K562 (cell line): ENCODE results near the gene CCDC71L. TPM values are rescaled to one million over a fixed set of nuclear protein-coding genes. Genes with fewer than 3 reads are reported as not detected.

Source experiments
- CBFA2T3 ChIP-seq: fragments of 450-650 bp; IDR thresholded peaks from 2 replicates; pipeline ENCODE4 v1.6.1; 2017
- DMBX1 ChIP-seq: fragments of 250-450 bp; sonication (Bioruptor Pico); IDR thresholded peaks from 2 replicates; pipeline ENCODE4 v1.8.0; 2022; ENCODE audit warnings: inconsistent platforms, mild to moderate bottlenecking, moderate library complexity, borderline replicate concordance
- FOXM1 ChIP-seq, 2 experiments: fragments of 450-650 bp in 1 of 2; sonication (generic) in 1 of 2; formaldehyde crosslinking in 1 of 2; IDR thresholded peaks; 2 replicates each; pipeline versions ENCODE4 v1.6.1 to v1.9.0; 2017 to 2022; ENCODE audit warnings: low read depth in 2 of 2, mild to moderate bottlenecking in 2 of 2, missing genetic modification reagents in 1 of 2, moderate library complexity in 1 of 2
- GABPA ChIP-seq: fragments of 200-800 bp; sonication (Bioruptor generic); conservative IDR thresholded peaks from 2 replicates; pipeline ENCODE4 v1.6.1; 2016; ENCODE audit warnings: low read depth, missing genetic modification characterization, missing compliant biosample characterization
- GATA2 ChIP-seq: sonication (generic); formaldehyde crosslinking; IDR thresholded peaks from 2 replicates; pipeline ENCODE4 v1.4.0; 2020; ENCODE audit warnings: mild to moderate bottlenecking, missing genetic modification reagents
- HLTF ChIP-seq: fragments of 450-650 bp; IDR thresholded peaks from 2 replicates; pipeline ENCODE4 v1.6.1; 2016
- MYC ChIP-seq, 2 experiments: fragments of 250-450 bp in 1 of 2; sonication (Bioruptor Pico) in 1 of 2; IDR thresholded peaks; 2 replicates each; pipeline versions ENCODE4 v1.5.1 to v1.6.1; 2012 to 2021; ENCODE audit warnings: low read depth in 2 of 2, borderline replicate concordance in 1 of 2, improper control_type of control experiment in 1 of 2, low read length in 1 of 2, mild to moderate bottlenecking in 1 of 2, moderate library complexity in 1 of 2
- NCOA1 ChIP-seq: fragments of 450-650 bp; IDR thresholded peaks from 2 replicates; pipeline ENCODE4 v1.6.1; 2016; ENCODE audit warnings: low read depth
- SMARCA5 ChIP-seq: fragments of 450-650 bp; IDR thresholded peaks from 2 replicates; pipeline ENCODE4 v1.6.1; 2016
- ZNF23 ChIP-seq: fragments of 250-450 bp; sonication (Bioruptor Pico); IDR thresholded peaks from 2 replicates; pipeline ENCODE4 v1.4.0; 2020; ENCODE audit warnings: mild to moderate bottlenecking
- polyA plus RNA-seq, 8 experiments: library from polyadenylated mRNA; depleted of rRNA in 4 of 8; stranded (reverse) in 5 of 8; unstranded in 3 of 8; fragments of >200 nt; fragmentation: Nextera tagmentation in 2 of 8; fragmentation: Illumina TruSeq in 1 of 8; extraction: Ambion mirVana in 2 of 8; extraction: Trizol in 1 of 8; gene quantifications; 2 replicates each; pipeline versions ENCODE4 v1.2.1 to v1.2.3, GENCODE V29; 2011 to 2014; ENCODE audit warnings: inconsistent platforms in 1 of 8, missing spikeins in 1 of 8
- total RNA-seq, 7 experiments: library from RNA; depleted of rRNA in 6 of 7; stranded (reverse); fragments of >200 nt in 6 of 7; fragmentation: Illumina TruSeq in 2 of 7; extraction: Trizol in 2 of 7; gene quantifications; 2 replicates each; pipeline versions ENCODE4 v1.2.1 to v1.2.3, GENCODE V29; 2011 to 2021; ENCODE audit warnings: low replicate concordance in 1 of 7
- TF ChIP-seq, protein P1 (sequence below): fragments of 250-450 bp; sonication (Bioruptor Pico); IDR thresholded peaks from 2 replicates; pipeline ENCODE4 v1.5.0; 2021; ENCODE audit warnings: mild to moderate bottlenecking, moderate library complexity
- TF ChIP-seq, protein P2 (sequence below), 2 experiments: IDR thresholded peaks in 1 of 2; conservative IDR thresholded peaks in 1 of 2; 2 replicates each; pipeline ENCODE4 v1.6.1; 2016; ENCODE audit warnings: low read depth in 2 of 2, mild to moderate bottlenecking in 1 of 2, missing compliant biosample characterization in 1 of 2, missing genetic modification characterization in 1 of 2, moderate library complexity in 1 of 2
- TF ChIP-seq, protein P3 (sequence below), 2 experiments: fragments of 450-650 bp in 1 of 2; sonication (generic) in 1 of 2; formaldehyde crosslinking in 1 of 2; IDR thresholded peaks in 1 of 2; conservative IDR thresholded peaks in 1 of 2; 2 replicates each; pipeline versions ENCODE4 v1.6.1 to v1.8.1; 2016 to 2023; ENCODE audit warnings: mild to moderate bottlenecking in 2 of 2, moderate library complexity in 2 of 2, inconsistent platforms in 1 of 2, missing genetic modification reagents in 1 of 2
- TF ChIP-seq, protein P4 (sequence below): fragments of 450-650 bp; IDR thresholded peaks from 2 replicates; pipeline ENCODE4 v1.6.1; 2016

CCDC71L gene
- total and polyA plus RNA-seq, 9 of the 15 experiments (the other 6 are each of a cell fraction or from before 2014, with no cell fraction given), result 5.7 to 108 (median 25.4) TPM

DNA sequence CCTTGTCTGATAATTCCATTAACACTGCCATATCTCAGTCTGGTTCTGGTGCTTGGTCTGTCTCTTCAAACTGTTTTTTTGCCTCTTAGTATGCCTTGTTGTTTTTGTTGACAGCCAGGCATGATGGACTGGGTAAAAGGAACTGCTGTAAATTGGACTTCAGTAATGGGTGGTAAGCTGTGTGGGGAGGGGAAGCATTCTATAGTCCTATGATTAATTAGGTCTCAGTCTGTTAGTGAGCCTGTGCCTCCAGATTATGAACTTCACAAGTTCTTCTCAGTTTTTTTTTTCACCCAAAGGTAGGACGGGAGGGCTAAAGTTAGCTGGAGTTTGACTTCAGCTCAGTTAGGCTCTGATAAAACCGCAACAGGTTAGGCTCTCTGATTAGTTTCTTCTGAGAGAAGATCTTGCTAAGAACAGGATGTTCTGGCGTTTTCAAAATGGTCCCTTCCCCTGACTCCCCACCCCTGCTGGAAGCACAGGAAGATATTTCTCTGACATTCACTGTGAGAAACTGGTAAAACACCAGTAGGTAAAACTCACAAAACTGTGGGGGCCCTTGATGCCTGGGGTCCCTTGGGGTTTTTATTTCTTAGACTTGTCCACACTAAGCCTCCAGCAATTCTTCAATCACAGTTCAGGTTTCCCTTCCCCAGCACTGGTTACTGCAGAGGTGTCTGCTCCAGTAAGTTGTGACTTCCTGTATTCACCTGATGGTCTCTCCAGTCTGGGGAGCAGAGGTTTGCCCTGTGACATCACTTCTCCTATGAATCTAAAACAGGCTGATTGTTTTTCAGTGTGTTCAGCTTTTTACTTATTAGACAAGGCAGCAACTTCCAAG, 43.3 kb upstream of the CCDC71L start (continued):
- TF ChIP-seq, protein P1, sequence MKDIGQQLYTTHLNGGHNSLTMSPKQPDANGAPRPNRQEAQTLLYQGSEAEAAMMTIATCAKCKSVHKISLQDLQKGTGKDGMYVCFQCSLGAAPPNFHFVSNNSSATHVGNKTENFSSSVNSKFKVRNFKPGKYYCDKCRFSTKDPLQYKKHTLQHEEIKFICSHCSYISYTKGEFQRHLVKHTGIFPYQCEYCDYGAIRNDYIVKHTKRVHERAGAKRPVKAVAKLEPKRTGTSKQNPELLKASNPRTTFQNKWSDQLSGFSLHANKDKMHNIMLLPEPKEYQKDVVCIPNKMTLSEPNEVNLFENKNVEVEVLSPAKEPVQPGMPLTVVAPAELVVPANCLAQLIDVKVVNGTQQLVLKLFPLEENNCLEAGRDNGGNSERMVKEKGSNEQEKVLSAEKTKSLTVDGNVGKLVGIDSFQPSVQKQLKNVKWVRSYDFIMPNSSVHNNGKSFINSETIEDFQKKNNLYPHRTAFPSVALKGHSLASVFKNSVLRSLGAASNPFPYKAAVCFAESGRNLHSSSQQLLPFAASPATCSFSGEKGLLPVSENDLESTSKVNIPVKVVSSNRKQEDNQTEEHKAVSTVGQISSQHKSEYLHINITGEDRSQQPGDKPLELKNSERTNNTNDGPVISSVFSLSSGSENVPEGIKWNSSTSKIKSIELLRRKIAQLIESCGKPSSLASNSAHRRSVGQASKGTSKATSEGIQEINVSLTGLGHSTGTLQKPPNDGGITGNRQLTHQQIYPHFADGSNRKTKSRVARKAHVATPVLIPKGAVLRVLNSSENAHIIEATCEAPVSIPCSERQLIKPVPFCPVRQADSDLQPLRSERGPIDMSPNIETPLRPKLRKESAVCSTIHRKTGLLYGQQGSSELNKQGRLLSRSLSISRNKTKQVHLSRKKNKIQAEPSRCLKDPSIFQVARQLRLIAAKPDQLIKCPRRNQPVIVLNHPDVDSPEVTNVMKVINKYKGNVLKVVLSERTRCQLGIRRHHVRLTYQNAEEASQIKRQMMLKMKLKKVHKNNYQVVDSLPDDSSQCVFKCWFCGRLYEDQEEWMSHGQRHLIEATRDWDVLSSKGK (CRISPR knock-in tag), result no peak
- TF ChIP-seq ZNF23 (CRISPR knock-in tag), result no peak
- TF ChIP-seq, protein P2, sequence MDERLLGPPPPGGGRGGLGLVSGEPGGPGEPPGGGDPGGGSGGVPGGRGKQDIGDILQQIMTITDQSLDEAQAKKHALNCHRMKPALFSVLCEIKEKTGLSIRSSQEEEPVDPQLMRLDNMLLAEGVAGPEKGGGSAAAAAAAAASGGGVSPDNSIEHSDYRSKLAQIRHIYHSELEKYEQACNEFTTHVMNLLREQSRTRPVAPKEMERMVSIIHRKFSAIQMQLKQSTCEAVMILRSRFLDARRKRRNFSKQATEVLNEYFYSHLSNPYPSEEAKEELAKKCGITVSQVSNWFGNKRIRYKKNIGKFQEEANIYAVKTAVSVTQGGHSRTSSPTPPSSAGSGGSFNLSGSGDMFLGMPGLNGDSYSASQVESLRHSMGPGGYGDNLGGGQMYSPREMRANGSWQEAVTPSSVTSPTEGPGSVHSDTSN (CRISPR knock-in tag; IDR thresholded peaks at IDR 0.05; ENCODE audit: low read depth), result no peak
- TF ChIP-seq, protein P2 (tag; conservative IDR thresholded peaks at IDR 0.05; ENCODE audit: low read depth), result peak; percentile 73
- peak; percentile 15; the same call in 1 of the 2 replicates for TF ChIP-seq GABPA (tag)
- no peak for TF ChIP-seq SMARCA5
- TF ChIP-seq HLTF, result no peak
- peak; percentile 15; the same call in 1 of the 2 replicates for TF ChIP-seq GATA2 (CRISPR knock-in tag)
- TF ChIP-seq FOXM1 (IDR thresholded peaks at IDR 0.05; ENCODE audit: low read depth), result no peak
- TF ChIP-seq FOXM1 (CRISPR knock-in tag; IDR thresholded peaks at IDR 0.05; ENCODE audit: low read depth), result no peak
- TF ChIP-seq CBFA2T3, result peak; percentile 31; the same call in 1 of the 2 replicates
- TF ChIP-seq NCOA1, result no peak
- no peak for TF ChIP-seq DMBX1
- TF ChIP-seq, protein P3, sequence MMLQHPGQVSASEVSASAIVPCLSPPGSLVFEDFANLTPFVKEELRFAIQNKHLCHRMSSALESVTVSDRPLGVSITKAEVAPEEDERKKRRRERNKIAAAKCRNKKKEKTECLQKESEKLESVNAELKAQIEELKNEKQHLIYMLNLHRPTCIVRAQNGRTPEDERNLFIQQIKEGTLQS (IDR thresholded peaks at IDR 0.05), result peak; percentile 48; the same call in 1 of the 2 replicates
- TF ChIP-seq, protein P3 (CRISPR knock-in tag; conservative IDR thresholded peaks at IDR 0.05), result no peak
- TF ChIP-seq, protein P4, sequence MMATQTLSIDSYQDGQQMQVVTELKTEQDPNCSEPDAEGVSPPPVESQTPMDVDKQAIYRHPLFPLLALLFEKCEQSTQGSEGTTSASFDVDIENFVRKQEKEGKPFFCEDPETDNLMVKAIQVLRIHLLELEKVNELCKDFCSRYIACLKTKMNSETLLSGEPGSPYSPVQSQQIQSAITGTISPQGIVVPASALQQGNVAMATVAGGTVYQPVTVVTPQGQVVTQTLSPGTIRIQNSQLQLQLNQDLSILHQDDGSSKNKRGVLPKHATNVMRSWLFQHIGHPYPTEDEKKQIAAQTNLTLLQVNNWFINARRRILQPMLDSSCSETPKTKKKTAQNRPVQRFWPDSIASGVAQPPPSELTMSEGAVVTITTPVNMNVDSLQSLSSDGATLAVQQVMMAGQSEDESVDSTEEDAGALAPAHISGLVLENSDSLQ, result 0 out of 2 replicates have a peak, but pooled peaks have one; percentile 33
- no peak for TF ChIP-seq MYC (IDR thresholded peaks at IDR 0.05; ENCODE audit: low read depth, low read length)
- TF ChIP-seq MYC (CRISPR knock-in tag; IDR thresholded peaks at IDR 0.05; ENCODE audit: borderline replicate concordance, low read depth), result peak; percentile 23; the same call in 1 of the 2 replicates
